ENCODE data around the gene MAP2K7.

MAP2K7 gene

GRCh38 chr19:7894612-7895309 lies 8.9 kb upstream of the MAP2K7 start:
- Histone ChIP-seq H3K4me2 (ENCODE audit: insufficient read depth, low read length) (no peak overlapping the region), H3K9me3 (ENCODE audit: insufficient read depth, low read length, severe bottlenecking) (no peaks in the 10 kb centered on the region), H2AFZ (ENCODE audit: low read depth, low read length) (no peak overlapping the region), H3K79me2 (ENCODE audit: insufficient read depth, low read length) (no peaks in the 10 kb centered on the region), H3K27ac (ENCODE audit: low read length) (no peak overlapping the region), H3K36me3 (ENCODE audit: insufficient read depth, low read length) (no peaks in the 10 kb centered on the region), H3K27me3 (ENCODE audit: insufficient read depth, low read length, poor library complexity) (no peaks in the 10 kb centered on the region), H3K9ac (ENCODE audit: low read depth, low read length) (no peak overlapping the region), H3K4me1 (ENCODE audit: insufficient read depth, low read length) (peaks cover 17% of the 10 kb centered on the region), H3K4me3 (ENCODE audit: low read depth in 1 of 2, low read length in 2 of 2) (no peak overlapping the region), H4K20me1 (ENCODE audit: insufficient read depth, low read length) (no peaks in the 10 kb centered on the region)
- ATAC-seq (ENCODE audit: insufficient read depth, low read depth): no peak
- no peak for DNase-seq
- TF ChIP-seq CTCF (IDR thresholded peaks at IDR 0.05; ENCODE audit: borderline replicate concordance, extremely low read depth, low read length, poor library complexity, severe bottlenecking) (no peak), EZH2 (IDR thresholded peaks at IDR 0.05; ENCODE audit: borderline replicate concordance, low read depth, low read length, severe bottlenecking) (no peak)

- H3K9ac ChIP-seq (ENCODE audit: low read depth, low read length): no peak overlapping the region
- peaks cover 17% of the 10 kb centered on the region for H3K4me1 ChIP-seq (ENCODE audit: insufficient read depth, low read length)
- H3K9me3 ChIP-seq (ENCODE audit: insufficient read depth, low read length, severe bottlenecking): no peaks in the 10 kb centered on the region
- H2AFZ ChIP-seq (ENCODE audit: low read depth, low read length): no peak overlapping the region
- TF ChIP-seq CTCF (IDR thresholded peaks at IDR 0.05; ENCODE audit: borderline replicate concordance, extremely low read depth, low read length, poor library complexity, severe bottlenecking) (no peak), EZH2 (IDR thresholded peaks at IDR 0.05; ENCODE audit: borderline replicate concordance, low read depth, low read length, severe bottlenecking) (no peak)
- no peaks in the 10 kb centered on the region for H3K36me3 ChIP-seq (ENCODE audit: insufficient read depth, low read length)
- no peak overlapping the region for H3K4me3 ChIP-seq (ENCODE audit: low read depth in 1 of 2, low read length in 2 of 2)
- H3K27me3 ChIP-seq (ENCODE audit: insufficient read depth, low read length, poor library complexity): no peaks in the 10 kb centered on the region
- no peak overlapping the region for H3K27ac ChIP-seq (ENCODE audit: low read length)
- H3K4me2 ChIP-seq (ENCODE audit: insufficient read depth, low read length): no peak overlapping the region
- DNase-seq (no peak), ATAC-seq (ENCODE audit: insufficient read depth, low read depth) (no peak)
- H3K79me2 ChIP-seq (ENCODE audit: insufficient read depth, low read length): no peaks in the 10 kb centered on the region
- no peaks in the 10 kb centered on the region for H4K20me1 ChIP-seq (ENCODE audit: insufficient read depth, low read length)
Measured at GRCh38 chr19:7895565-7895964, 8.1 kb upstream of the MAP2K7 start.

- H3K4me2 ChIP-seq (ENCODE audit: insufficient read depth, low read length): no peak overlapping the region
- no peaks in the 10 kb centered on the region for H3K36me3 ChIP-seq (ENCODE audit: insufficient read depth, low read length)
- DNase-seq (no peak), ATAC-seq (ENCODE audit: insufficient read depth, low read depth) (no peak)
- H3K27me3 ChIP-seq (ENCODE audit: insufficient read depth, low read length, poor library complexity): no peaks in the 10 kb centered on the region
- no peak overlapping the region for H2AFZ ChIP-seq (ENCODE audit: low read depth, low read length)
- peaks cover 5% of the 10 kb centered on the region for H3K4me1 ChIP-seq (ENCODE audit: insufficient read depth, low read length)
- no peak overlapping the region for H3K27ac ChIP-seq (ENCODE audit: low read length)
- no peaks in the 10 kb centered on the region for H3K9me3 ChIP-seq (ENCODE audit: insufficient read depth, low read length, severe bottlenecking)
- no peak overlapping the region for H3K9ac ChIP-seq (ENCODE audit: low read depth, low read length)
- TF ChIP-seq EZH2 (IDR thresholded peaks at IDR 0.05; ENCODE audit: borderline replicate concordance, low read depth, low read length, severe bottlenecking) (no peak), CTCF (IDR thresholded peaks at IDR 0.05; ENCODE audit: borderline replicate concordance, extremely low read depth, low read length, poor library complexity, severe bottlenecking) (no peak)
- H3K4me3 ChIP-seq (ENCODE audit: low read depth in 1 of 2, low read length in 2 of 2): no peak overlapping the region
- no peaks in the 10 kb centered on the region for H4K20me1 ChIP-seq (ENCODE audit: insufficient read depth, low read length)
- H3K79me2 ChIP-seq (ENCODE audit: insufficient read depth, low read length): no peaks in the 10 kb centered on the region
Measured at GRCh38 chr19:7897292-7897691, 6.4 kb upstream of the MAP2K7 start.

All from DND-41 (cell line).